ENCODE results near the gene DUSP23. TPM values are rescaled to one million over a fixed set of nuclear protein-coding genes. Genes with fewer than 3 reads are reported as not detected.

DUSP23 gene
- total and polyA plus RNA-seq, 4 donors, result 25.8 to 244 (median 110) TPM

GRCh38 chr1:159771127-159771895 is 9.5 kb upstream of the DUSP23 start:
- ATAC-seq (ENCODE audit: insufficient read depth, low FRiP score) (no peak), DNase-seq (no peak)
- Histone ChIP-seq H3K27me3 (ENCODE audit: control insufficient read depth in 3 of 3, insufficient read depth in 3 of 3, low read length in 2 of 3) (peaks cover 0 to 2% (median 0%) of the 10 kb centered on the region in 3 donors), H3K4me1 (ENCODE audit: control insufficient read depth in 5 of 5, insufficient read depth in 5 of 5, low read length in 5 of 5) (peaks cover 0 to 2% (median 0%) of the 10 kb centered on the region in 5 donors), H3K36me3 (ENCODE audit: control insufficient read depth in 4 of 4, insufficient read depth in 4 of 4, low read length in 4 of 4) (no peaks in the 10 kb centered on the region), H3K9me3 (ENCODE audit: control insufficient read depth in 4 of 4, insufficient read depth in 3 of 4, low read length in 3 of 4) (peaks cover 0 to 3% (median under 1%) of the 10 kb centered on the region in 4 donors), H3K9ac (ENCODE audit: insufficient read depth in 1 of 2, low read length in 2 of 2) (no peak overlapping the region), H3K4me3 (no peak overlapping the region), H3K27ac (ENCODE audit: low read depth in 1 of 2, low read length in 1 of 2) (no peak overlapping the region)
- WGBS, 2 donors, result 92 to 97% methylated on average over 2 of the region's 2 CpGs
- no peak for TF ChIP-seq CTCF (IDR thresholded peaks at IDR 0.05; ENCODE audit: control extremely low read depth, extremely low read depth)

GRCh38 chr1:159774465-159774864 is 6.3 kb upstream of the DUSP23 start:
- Histone ChIP-seq H3K27ac (ENCODE audit: low read depth in 1 of 2, low read length in 1 of 2) (no peak overlapping the region), H3K9me3 (ENCODE audit: control insufficient read depth in 4 of 4, insufficient read depth in 3 of 4, low read length in 3 of 4) (peaks cover 0 to 5% (median 0%) of the 10 kb centered on the region in 4 donors), H3K4me3 (no peak overlapping the region), H3K4me1 (ENCODE audit: control insufficient read depth in 5 of 5, insufficient read depth in 5 of 5, low read length in 5 of 5) (peaks cover 0 to 6% (median 0%) of the 10 kb centered on the region in 5 donors), H3K9ac (ENCODE audit: insufficient read depth in 1 of 2, low read length in 2 of 2) (no peak overlapping the region), H3K36me3 (ENCODE audit: control insufficient read depth in 4 of 4, insufficient read depth in 4 of 4, low read length in 4 of 4) (no peaks in the 10 kb centered on the region), H3K27me3 (ENCODE audit: control insufficient read depth in 3 of 3, insufficient read depth in 3 of 3, low read length in 2 of 3) (peaks cover 0 to 2% (median 0%) of the 10 kb centered on the region in 3 donors)
- 63 to 85% methylated on average over 2 of the region's 2 CpGs for WGBS, 2 donors
- no peak for TF ChIP-seq CTCF (IDR thresholded peaks at IDR 0.05; ENCODE audit: control extremely low read depth, extremely low read depth)
- DNase-seq (no peak), ATAC-seq (ENCODE audit: insufficient read depth, low FRiP score) (no peak)

- H3K36me3 ChIP-seq (ENCODE audit: control insufficient read depth in 4 of 4, insufficient read depth in 4 of 4, low read length in 4 of 4), result no peaks in the 10 kb centered on the region
- no peak for TF ChIP-seq CTCF (IDR thresholded peaks at IDR 0.05; ENCODE audit: control extremely low read depth, extremely low read depth)
- H3K4me3 ChIP-seq, result no peak overlapping the region
- WGBS, 2 donors, result 84 to 87% methylated on average over 2 of the region's 2 CpGs
- no peak overlapping the region for H3K9ac ChIP-seq (ENCODE audit: insufficient read depth in 1 of 2, low read length in 2 of 2)
- peaks cover 0 to 6% (median 5%) of the 10 kb centered on the region in 5 donors for H3K4me1 ChIP-seq (ENCODE audit: control insufficient read depth in 5 of 5, insufficient read depth in 5 of 5, low read length in 5 of 5)
- H3K9me3 ChIP-seq (ENCODE audit: control insufficient read depth in 4 of 4, insufficient read depth in 3 of 4, low read length in 3 of 4), result peaks cover 0 to 5% (median 0%) of the 10 kb centered on the region in 4 donors
- no peak for ATAC-seq (ENCODE audit: insufficient read depth, low FRiP score)
- no peak overlapping the region for H3K27ac ChIP-seq (ENCODE audit: low read depth in 1 of 2, low read length in 1 of 2)
- H3K27me3 ChIP-seq (ENCODE audit: control insufficient read depth in 3 of 3, insufficient read depth in 3 of 3, low read length in 2 of 3), result peaks cover 0 to 2% (median 0%) of the 10 kb centered on the region in 3 donors
- no peak for DNase-seq
These were observed 5.0 kb upstream of the DUSP23 start for GRCh38 chr1:159775716-159776115.
